Upper lobe of left lung (tissue), 6 donors: ENCODE results near the gene FOXP2. TPM values are rescaled to one million over a fixed set of nuclear protein-coding genes. Genes with fewer than 3 reads are reported as not detected.
A peak's percentile ranks its signal among the peaks of the same experiment; 100 is the strongest.
"Not testable (repeated sequence)": the region's sequence is repeated elsewhere in the genome, so short reads cannot be mapped to it uniquely, and the experiment has no call there.

Source experiments
- ATAC-seq, 2 donors: fragments of 200-7000 bp; cut with Tn5 transposase; one replicate each; pipeline ENCODE4 v1.9.1; 2022; ENCODE audit warnings: mild to moderate bottlenecking in 2 of 2, moderate library complexity in 2 of 2; ENCODE audit not compliant: low FRiP score in 2 of 2
- DNase-seq, 2 donors: peaks; one replicate each; pipeline ENCODE4 v3.0.0-alpha.2; 2019 to 2020
- H3K27ac ChIP-seq, 4 donors: fragments of 200-600 bp; sonication (generic); one replicate each; pipeline ENCODE4 v1.5.1; 2016 to 2019
- H3K27me3 ChIP-seq, 4 donors: fragments of 200-600 bp; sonication (generic); one replicate each; pipeline ENCODE4 v1.5.1; 2017 to 2019
- H3K36me3 ChIP-seq, 4 donors: fragments of 200-600 bp; sonication (generic); one replicate each; pipeline ENCODE4 v1.5.1; 2016 to 2019
- H3K4me1 ChIP-seq, 4 donors: fragments of 200-600 bp; sonication (generic); one replicate each; pipeline ENCODE4 v1.5.1; 2018 to 2019
- H3K4me3 ChIP-seq, 4 donors: fragments of 200-600 bp; sonication (generic); one replicate each; pipeline ENCODE4 v1.5.1; 2017 to 2019; ENCODE audit warnings: mild to moderate bottlenecking in 2 of 4, moderate library complexity in 1 of 4
- H3K9me3 ChIP-seq, 4 donors: fragments of 200-600 bp; sonication (generic); one replicate each; pipeline ENCODE4 v1.5.1; 2018 to 2019
- EP300 ChIP-seq, 4 donors: sonication (generic); formaldehyde crosslinking; IDR thresholded peaks; one replicate each; pipeline ENCODE4 v1.5.1; 2017; ENCODE audit warnings: antibody characterized with exemption in 4 of 4, control low read depth in 2 of 4
- POLR2A ChIP-seq, 4 donors: fragments of 450-650 bp; IDR thresholded peaks; one replicate each; pipeline ENCODE4 v1.5.1; 2016 to 2017; ENCODE audit warnings: antibody characterized with exemption in 4 of 4, mild to moderate bottlenecking in 2 of 4
- POLR2AphosphoS5 ChIP-seq, 2 donors: sonication (generic); formaldehyde crosslinking; IDR thresholded peaks; one replicate each; pipeline ENCODE4 v1.5.1; 2017; ENCODE audit warnings: antibody characterized with exemption in 2 of 2
- WGBS, 2 donors: methylation state at CpG; one replicate each; pipeline ENCODE4 v1.1.5; 2017 to 2018; 5-methylcytosine and 5-hydroxymethylcytosine counted together
- total RNA-seq, 6 donors: library from RNA; depleted of rRNA in 4 of 6; stranded (reverse); fragments of >200 nt in 4 of 6; gene quantifications; one replicate each; pipeline versions ENCODE4 v1.1.0 to v1.2.1, GENCODE V29; 2016 to 2021
- TF ChIP-seq, protein P1 (sequence below), 6 experiments: fragments of 450-650 bp in 4 of 6; fragments of 200-600 bp in 2 of 6; sonication (generic) in 2 of 6; IDR thresholded peaks; one replicate each; pipeline ENCODE4 v1.5.1; 2016 to 2019; ENCODE audit warnings: antibody characterized with exemption in 6 of 6
- donor health status: DM: no; HTN: no; CAD: no; lungs with moderate emphysema.
- donor health status: DM: no; HTN: yes; CAD: no; lungs with severe emphysema.

Gene FOXP2
- total RNA-seq, 6 donors from 2014 or later: 3.4 to 24.1 (median 7.3) TPM

DNA sequence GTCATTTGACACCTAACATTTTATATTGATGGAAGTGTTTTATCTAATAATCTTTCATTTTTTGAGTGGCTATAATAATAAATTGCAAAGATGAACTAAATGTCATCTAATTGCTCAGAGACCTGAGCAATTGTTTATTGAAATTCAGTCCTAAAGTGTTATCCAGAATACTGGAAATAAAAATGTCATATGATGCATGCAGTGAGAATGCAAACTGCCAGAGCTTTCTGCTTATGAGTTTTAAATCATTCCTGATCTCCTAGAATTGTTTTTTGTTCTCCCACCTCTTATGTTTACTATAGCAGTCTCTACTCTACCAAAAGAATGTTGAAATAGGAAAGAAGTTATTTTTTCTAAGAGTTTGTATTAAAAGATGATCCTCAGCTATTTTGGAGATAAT is 116.7 kb downstream of the FOXP2 start:
- no peak overlapping the region for H3K27ac ChIP-seq
- ATAC-seq: no peak
- TF ChIP-seq, protein P1, sequence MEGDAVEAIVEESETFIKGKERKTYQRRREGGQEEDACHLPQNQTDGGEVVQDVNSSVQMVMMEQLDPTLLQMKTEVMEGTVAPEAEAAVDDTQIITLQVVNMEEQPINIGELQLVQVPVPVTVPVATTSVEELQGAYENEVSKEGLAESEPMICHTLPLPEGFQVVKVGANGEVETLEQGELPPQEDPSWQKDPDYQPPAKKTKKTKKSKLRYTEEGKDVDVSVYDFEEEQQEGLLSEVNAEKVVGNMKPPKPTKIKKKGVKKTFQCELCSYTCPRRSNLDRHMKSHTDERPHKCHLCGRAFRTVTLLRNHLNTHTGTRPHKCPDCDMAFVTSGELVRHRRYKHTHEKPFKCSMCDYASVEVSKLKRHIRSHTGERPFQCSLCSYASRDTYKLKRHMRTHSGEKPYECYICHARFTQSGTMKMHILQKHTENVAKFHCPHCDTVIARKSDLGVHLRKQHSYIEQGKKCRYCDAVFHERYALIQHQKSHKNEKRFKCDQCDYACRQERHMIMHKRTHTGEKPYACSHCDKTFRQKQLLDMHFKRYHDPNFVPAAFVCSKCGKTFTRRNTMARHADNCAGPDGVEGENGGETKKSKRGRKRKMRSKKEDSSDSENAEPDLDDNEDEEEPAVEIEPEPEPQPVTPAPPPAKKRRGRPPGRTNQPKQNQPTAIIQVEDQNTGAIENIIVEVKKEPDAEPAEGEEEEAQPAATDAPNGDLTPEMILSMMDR (IDR thresholded peaks at IDR 0.05): no peak
- no peak for TF ChIP-seq POLR2A (IDR thresholded peaks at IDR 0.05)
- no peak for TF ChIP-seq POLR2AphosphoS5 (IDR thresholded peaks at IDR 0.05)
- no peak for TF ChIP-seq EP300 (IDR thresholded peaks at IDR 0.05)

DNA sequence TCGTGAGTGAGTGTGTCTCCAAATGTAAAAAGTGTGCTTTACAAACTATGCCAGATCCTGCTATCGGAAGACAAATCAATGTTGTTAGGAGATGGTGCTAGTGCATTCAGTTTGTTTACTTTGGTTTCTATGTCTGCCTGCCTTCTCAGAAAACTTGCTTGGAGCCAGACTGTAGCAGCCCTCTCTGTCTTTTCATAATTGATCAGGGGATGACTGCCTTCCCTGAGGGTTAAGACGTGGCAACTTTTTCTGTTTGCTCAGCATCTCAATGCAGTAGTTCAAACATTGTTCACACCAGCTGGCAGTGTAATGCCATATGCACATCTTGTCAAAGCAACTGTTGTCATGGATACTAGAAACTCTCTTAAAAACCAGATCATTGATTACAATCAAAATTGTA is 118.5 kb downstream of the FOXP2 start:
- no peak overlapping the region for H3K27ac ChIP-seq
- no peaks in the 10 kb centered on the region for H3K9me3 ChIP-seq
- no peak overlapping the region for H3K4me3 ChIP-seq
- no peaks in the 10 kb centered on the region for H3K4me1 ChIP-seq
- 68% methylated on average over 3 of the region's 3 CpGs for WGBS, 2 donors
- TF ChIP-seq POLR2AphosphoS5 (IDR thresholded peaks at IDR 0.05) (no peak), POLR2A (IDR thresholded peaks at IDR 0.05) (no peak), EP300 (IDR thresholded peaks at IDR 0.05) (no peak)
- TF ChIP-seq, protein P1 (IDR thresholded peaks at IDR 0.05): no peak
- ATAC-seq (no peak), DNase-seq (no peak)
- H3K36me3 ChIP-seq: no peaks in the 10 kb centered on the region
- H3K27me3 ChIP-seq: no peaks in the 10 kb centered on the region

More for the DNA sequence above, 116.7 kb downstream of the FOXP2 start:
- H3K9me3 ChIP-seq: no peaks in the 10 kb centered on the region
- no peaks in the 10 kb centered on the region for H3K27me3 ChIP-seq
- H3K4me1 ChIP-seq: no peaks in the 10 kb centered on the region
- H3K36me3 ChIP-seq: no peaks in the 10 kb centered on the region
- no peak for DNase-seq
- no peak overlapping the region for H3K4me3 ChIP-seq

- ATAC-seq: no peak
These were observed 120.3 kb downstream of the FOXP2 start for GRCh38 chr7:114534953-114535352.

DNA sequence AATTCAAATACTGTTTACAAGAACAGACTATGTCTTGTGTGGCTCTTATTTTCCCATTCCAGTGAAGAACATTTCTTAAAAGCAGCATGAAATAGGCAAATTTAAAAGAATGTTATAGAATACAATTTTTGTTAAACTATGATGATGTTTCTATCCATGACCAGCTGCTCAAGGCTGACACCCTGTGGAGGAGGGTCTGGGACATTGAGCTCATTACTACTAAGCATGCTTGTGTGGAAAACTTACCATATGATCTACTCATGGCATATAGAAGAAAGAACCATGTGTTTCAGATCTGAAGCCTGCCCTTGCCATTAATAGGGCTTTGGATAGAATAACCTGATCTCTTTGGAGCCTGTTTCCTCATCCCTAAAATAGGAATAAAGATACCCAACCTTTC is 125.0 kb downstream of the FOXP2 start:
- DNase-seq: no peak
- H3K4me1 ChIP-seq: no peaks in the 10 kb centered on the region
- no peak overlapping the region for H3K4me3 ChIP-seq
- no peaks in the 10 kb centered on the region for H3K36me3 ChIP-seq
- H3K27ac ChIP-seq: no peak overlapping the region
- TF ChIP-seq EP300 (IDR thresholded peaks at IDR 0.05) (no peak), POLR2A (IDR thresholded peaks at IDR 0.05) (no peak), POLR2AphosphoS5 (IDR thresholded peaks at IDR 0.05) (no peak)
- TF ChIP-seq, protein P1 (IDR thresholded peaks at IDR 0.05): no peak
- H3K27me3 ChIP-seq: no peaks in the 10 kb centered on the region
- no peaks in the 10 kb centered on the region for H3K9me3 ChIP-seq
- no peak for ATAC-seq

More at GRCh38 chr7:114534953-114535352, 120.3 kb downstream of the FOXP2 start:
- Histone ChIP-seq H3K27ac (no peak overlapping the region), H3K4me1 (no peaks in the 10 kb centered on the region), H3K27me3 (no peaks in the 10 kb centered on the region), H3K9me3 (no peaks in the 10 kb centered on the region), H3K36me3 (no peaks in the 10 kb centered on the region), H3K4me3 (no peak overlapping the region)
- WGBS, 2 donors: 60 to 69% methylated on average over 2 of the region's 2 CpGs
- TF ChIP-seq POLR2AphosphoS5 (IDR thresholded peaks at IDR 0.05) (no peak), EP300 (IDR thresholded peaks at IDR 0.05) (no peak), POLR2A (IDR thresholded peaks at IDR 0.05) (no peak)
- TF ChIP-seq, protein P1 (IDR thresholded peaks at IDR 0.05): no peak
- no peak for DNase-seq

GRCh38 chr7:114540291-114540690 is 125.7 kb downstream of the FOXP2 start:
- 86 to 92% methylated on average over 1 of the region's 1 CpG for WGBS, 2 donors
- DNase-seq: no peak
- no peak for ATAC-seq
- H3K36me3 ChIP-seq: no peaks in the 10 kb centered on the region
- no peak overlapping the region for H3K27ac ChIP-seq
- no peaks in the 10 kb centered on the region for H3K4me1 ChIP-seq
- TF ChIP-seq POLR2AphosphoS5 (IDR thresholded peaks at IDR 0.05): no peak
- TF ChIP-seq, protein P1 (IDR thresholded peaks at IDR 0.05): no peak
- no peak for TF ChIP-seq POLR2A (IDR thresholded peaks at IDR 0.05)
- TF ChIP-seq EP300 (IDR thresholded peaks at IDR 0.05): no peak
- H3K27me3 ChIP-seq: no peaks in the 10 kb centered on the region
- H3K9me3 ChIP-seq: no peaks in the 10 kb centered on the region
- H3K4me3 ChIP-seq: no peak overlapping the region

GRCh38 chr7:114547346-114547745 is 132.7 kb downstream of the FOXP2 start:
- H3K27ac ChIP-seq, H3K4me1 ChIP-seq, ATAC-seq, H3K4me3 ChIP-seq, H3K36me3 ChIP-seq, H3K9me3 ChIP-seq, H3K27me3 ChIP-seq: not testable (repeated sequence)
- WGBS, 2 donors: 95 to 98% methylated on average over 14 of the region's 14 CpGs
- peak in 1 of 2 donors; percentile 20 for DNase-seq
